GM12872 (cell line): ENCODE measurements around the gene FAM227A.

Experiments used
- CTCF ChIP-seq: IDR thresholded peaks from 3 replicates; pipeline ENCODE4 v1.5.1; 2011; ENCODE audit warnings: low read depth, mild to moderate bottlenecking, low read length, moderate library complexity; ENCODE audit not compliant: insufficient read depth

Gene FAM227A

DNA sequence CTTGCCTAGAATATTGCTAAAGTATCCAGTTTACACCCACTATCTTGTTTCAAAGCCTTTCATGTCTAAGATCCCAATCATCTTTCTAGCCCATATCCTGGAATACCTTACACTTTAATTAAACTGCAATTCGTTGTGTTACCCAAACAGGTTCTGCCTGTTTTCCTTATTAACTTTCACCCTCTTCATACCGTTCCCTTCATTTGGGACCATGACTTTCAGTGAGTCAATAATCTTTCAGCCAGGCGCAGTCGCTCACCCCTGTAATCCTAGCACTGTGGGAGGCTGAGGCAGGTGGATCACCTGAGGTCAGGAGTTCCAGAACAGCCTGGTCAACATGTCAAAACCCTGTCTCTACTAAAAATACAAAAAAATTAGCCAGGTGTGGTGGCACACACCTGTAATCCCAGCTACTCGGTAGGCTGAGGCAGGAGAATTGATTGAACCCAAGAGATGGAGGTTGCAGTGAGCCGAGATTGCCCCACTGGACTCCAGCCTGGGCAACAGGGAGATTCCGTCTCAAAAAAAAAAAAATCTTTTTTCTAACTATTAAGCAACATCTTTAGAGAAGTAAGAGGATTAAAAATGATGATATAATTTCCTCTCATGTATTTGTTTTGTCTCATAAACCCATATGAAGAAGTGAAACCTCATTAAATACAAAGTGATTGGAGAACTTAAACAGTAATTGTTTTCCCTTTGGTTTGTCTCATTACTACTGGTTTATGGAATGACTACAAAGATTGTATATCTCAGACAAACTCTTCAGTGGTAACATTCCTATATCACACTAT is 106.9 kb downstream of the FAM227A start:
- TF ChIP-seq CTCF, result no peak

GRCh38 chr22:38540701-38541100 is 115.5 kb downstream of the FAM227A start:
- no peak for TF ChIP-seq CTCF

DNA sequence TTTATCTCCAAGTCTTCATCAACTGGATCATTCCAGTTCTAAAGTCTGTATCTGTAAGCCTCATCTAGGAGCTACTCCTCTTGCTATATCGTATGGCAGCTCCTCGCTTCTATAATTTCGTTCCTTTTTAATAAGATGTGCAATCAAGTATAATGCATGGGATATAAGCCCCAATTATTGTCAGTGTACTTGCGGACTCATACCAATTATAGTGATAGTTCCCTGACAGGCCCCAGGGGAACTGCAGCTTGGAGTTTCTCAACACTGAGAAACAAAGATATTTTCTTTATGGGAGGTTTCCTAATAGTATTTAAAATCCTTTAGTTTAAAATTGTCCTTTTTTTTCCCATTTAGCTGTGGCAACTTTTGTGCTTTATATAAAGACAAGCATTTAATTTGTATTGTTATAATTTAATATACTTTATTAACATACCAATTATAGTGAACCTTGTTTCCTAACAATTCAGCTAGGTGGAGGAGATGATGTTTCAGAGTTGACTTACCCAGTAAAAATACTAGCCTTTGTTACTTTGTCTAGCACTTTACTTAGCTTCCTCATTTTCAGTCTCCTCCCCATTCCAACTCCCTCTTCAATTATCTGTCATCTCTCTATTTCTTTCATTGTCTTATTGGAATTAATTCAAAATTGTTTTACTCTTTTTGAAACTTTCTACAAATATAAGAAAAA is 124.8 kb downstream of the FAM227A start:
- no peak for TF ChIP-seq CTCF
